Renal cortical epithelial cell (primary cell): ENCODE results near the gene HCFC1. TPM values are rescaled to one million over a fixed set of nuclear protein-coding genes. Genes with fewer than 3 reads are reported as not detected.

Source experiments
- DNase-seq: peaks from one replicate; pipeline ENCODE4 v3.0.0-alpha.2; 2011; ENCODE audit warnings: low read depth
- total RNA-seq: library from RNA; depleted of rRNA; stranded (reverse); fragments of >200 nt; gene quantifications from 2 replicates; pipeline ENCODE4 v1.2.3, GENCODE V29; 2014

Gene HCFC1
- total RNA-seq = 11.6 and 34.7 TPM in 2 replicates

- peak; percentile 55 for DNase-seq
Measured at GRCh38 chrX:153971450-153972367, at the start of gene HCFC1. Gene HCFC1, minus strand, starts transcription at chrX:153971818. Its CDS starts 978 bp downstream, at chrX:153970840.

- peak; percentile 29 for DNase-seq
Measured at GRCh38 chrX:154021131-154021611, 49.6 kb upstream of the HCFC1 start.

DNA sequence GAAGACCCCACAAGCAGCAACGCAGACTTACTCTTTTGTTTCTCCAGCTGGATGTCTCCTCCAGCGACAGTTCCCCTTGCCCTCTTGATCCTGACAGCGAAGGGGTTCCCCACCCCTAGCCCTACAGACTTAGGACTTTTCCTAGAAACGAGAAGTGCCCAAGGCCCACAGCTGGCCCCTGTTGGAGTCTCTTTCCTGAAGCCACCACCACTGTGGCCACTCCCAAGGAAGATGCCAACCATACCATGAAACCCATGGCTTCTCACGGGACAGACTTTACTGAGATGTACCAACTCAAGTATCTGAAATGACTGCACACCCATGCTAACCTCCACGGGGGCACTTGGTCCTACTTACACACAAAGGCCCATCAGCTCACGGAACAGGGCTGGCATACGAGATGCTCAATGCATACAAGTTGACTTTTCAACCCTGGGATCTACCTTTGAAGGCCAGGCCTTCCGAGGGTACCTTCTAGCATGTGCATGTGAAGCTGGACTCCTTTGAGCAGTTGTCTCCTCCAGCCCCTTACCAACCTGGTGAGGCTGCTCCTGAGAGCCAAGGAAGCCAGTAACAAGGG, 49.0 kb upstream of the HCFC1 start:
- DNase-seq = no peak

GRCh38 chrX:154019633-154020528, 48.3 kb upstream of the HCFC1 start, which contains the start of gene IRAK1:
Gene IRAK1, minus strand, starts transcription at chrX:154019902. Its CDS starts 90 bp downstream, at chrX:154019812.
- no peak for DNase-seq

DNA sequence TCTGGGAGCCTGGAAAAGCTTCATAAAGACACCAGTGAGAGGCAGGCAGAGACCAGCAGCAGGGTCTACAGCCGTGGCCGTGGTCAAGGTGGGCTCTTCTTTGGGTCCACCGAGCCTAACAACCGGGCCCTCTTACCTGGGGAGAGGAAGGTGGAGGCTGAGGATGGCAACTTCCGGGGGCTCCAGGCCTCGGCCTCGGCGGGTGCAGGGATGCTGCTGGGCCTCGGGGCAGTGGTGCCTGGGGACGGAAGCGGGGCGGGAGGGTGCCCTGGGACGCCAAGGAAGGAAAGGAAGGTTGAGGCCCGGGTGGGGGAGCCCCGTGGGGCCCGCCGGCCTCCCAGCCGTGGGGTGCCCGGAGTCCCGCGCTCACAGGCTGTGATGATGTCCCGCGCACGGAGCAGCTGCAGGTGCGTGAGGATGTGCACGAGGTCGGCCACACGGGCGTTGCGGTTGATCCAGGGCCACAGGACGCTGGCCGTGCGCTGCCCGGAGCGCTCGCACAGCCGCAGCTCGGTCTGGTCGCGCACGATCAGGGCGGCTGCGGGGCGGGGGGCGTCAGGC, 47.5 kb upstream of the HCFC1 start:
- DNase-seq = no peak

- DNase-seq = no peak
Measured at GRCh38 chrX:154018518-154019060, 47.0 kb upstream of the HCFC1 start.

DNA sequence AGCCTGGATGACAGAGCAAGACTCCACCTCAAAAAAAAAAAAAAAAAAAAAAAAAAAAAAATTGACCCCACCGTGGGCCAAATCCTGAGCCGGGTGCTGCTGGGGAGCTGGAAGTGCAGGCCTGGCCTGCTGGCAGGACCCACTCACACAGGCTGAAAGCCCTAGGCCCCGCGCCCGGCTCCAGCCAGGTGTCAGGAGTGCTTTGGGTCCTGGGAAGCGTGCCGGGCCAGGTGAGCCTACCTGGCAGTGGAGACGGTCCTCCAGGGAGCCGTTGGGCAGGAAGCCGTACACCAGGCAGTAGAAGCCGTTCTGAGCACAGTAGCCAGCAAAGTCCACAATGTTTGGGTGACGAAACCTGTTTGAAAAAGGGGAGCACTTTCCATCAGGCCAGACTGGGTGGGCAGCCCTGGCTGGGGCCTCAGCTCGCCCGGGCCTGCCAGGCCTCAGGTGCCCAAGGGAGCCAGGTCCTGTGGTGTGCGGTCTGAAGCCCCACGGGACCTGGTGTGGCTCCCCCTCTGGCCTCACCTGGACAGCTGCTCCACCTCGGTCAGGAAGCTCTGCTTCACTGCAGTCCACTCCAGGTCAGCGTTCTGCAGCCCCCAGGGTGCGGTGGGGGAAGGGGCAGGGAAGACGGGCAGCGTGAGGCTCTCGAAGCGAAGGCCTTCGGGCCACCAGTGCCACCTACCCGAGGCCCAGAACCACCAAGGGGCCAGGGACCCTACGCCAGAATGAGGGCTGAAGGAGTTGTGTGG, 46.3 kb upstream of the HCFC1 start:
- no peak for DNase-seq

- no peak for DNase-seq
Measured at GRCh38 chrX:154016366-154017076, 44.9 kb upstream of the HCFC1 start.

GRCh38 chrX:154015581-154016264, 44.1 kb upstream of the HCFC1 start:
- no peak for DNase-seq

DNA sequence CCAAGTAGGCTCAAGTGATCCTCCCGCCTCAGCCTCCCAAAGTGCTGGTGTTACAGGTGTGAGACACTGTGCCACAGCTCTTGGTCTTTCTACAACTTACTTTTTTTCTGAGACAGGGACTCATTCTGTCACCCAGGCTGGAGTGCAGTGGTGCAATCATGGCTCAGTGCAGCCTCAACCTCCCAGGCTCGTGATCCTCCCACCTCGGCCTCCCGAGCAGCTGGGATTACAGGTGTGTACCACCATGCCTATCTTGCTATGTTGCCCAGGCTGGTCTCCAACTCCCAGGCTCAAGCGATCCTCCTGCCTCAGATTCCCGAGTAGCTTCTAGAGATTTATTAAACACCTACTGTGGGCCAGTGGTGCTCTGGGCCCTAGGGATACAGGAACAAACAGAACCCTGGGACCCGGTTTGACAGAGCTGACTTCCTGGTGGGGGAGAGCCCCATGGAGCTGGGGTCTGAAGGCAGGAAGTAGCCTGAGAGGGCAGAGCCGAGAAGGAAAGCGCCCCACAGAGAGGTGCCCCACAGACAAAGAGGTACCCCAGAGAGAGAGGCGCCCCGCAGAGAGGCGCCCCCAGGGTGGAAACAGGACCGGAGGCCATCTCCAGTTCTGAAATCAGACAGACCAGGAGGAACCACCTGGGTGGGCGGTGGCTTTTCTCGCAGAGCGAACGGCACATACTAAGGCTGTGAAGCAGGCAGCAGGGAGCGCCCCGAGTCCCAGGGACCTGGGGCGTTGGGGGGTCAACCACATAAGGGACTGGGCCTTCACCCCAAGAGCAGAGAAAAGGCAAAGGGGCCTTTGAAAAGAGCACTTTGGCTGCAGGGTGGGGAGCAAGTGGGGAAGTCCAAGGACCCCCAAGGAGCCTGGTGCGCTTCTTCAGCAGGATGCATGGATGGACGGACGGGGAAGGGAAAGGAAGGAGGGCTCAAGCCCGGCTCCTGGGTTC, 43.1 kb upstream of the HCFC1 start:
- no peak for DNase-seq

GRCh38 chrX:154013614-154014360, 42.2 kb upstream of the HCFC1 start:
- DNase-seq = no peak

- no peak for DNase-seq
Measured at GRCh38 chrX:154013001-154013421, 41.4 kb upstream of the HCFC1 start.

- no peak for DNase-seq
Measured at GRCh38 chrX:154012336-154012991, 40.8 kb upstream of the HCFC1 start.

DNA sequence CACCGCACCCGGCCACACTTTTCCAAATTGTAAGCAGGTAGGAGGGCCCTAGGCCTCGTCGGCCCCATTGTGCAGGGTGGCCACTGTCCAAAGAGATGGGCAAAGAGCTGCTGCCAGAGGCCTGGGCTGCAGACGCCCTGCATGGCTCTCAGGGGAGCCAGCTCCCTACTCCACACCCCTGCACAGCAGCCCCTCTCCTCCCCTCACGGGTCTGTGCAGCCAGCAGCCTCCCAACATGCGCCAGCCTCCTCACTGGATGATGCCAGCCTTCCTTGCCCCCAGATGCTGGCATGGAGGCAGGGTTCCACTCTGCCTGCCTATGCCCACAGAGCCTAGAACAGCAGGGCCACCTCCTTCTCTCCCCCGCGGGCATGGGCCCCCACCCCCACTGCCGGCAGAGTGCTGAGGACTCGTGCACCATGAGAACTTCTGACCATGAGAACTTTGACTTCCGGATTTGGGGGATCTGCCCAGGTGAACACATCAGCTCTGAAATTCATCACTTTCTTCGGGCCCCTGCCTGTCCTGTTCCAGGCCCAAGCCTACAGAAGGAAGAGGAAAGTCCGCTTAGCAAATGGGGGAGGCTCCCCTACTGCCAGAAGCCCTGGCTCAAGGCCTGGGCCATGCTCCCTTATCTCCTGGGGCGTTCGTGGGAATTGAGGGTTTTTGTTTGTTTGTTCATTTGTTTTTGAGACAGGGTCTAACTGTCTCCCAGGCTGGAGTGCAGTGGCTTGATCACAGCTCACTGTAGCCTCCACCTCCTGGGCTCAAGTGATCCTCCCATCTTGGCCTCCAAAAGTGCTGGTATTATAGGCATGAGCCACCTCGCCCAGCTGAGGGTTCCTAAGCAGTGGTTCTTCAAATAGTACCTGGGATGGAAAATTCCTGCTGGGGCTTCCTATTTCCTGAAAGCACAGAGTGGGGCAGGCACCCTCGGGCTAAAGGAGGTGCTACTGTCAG, 40.0 kb upstream of the HCFC1 start:
- no peak for DNase-seq

GRCh38 chrX:154010330-154011087, 38.9 kb upstream of the HCFC1 start:
- no peak for DNase-seq
